Kidney (tissue), 14 donors: ENCODE measurements around the gene GH1. TPM values are rescaled to one million over a fixed set of nuclear protein-coding genes. Genes with fewer than 3 reads are reported as not detected.
"Not testable (repeated sequence)": the region's sequence is repeated elsewhere in the genome, so short reads cannot be mapped to it uniquely, and the experiment has no call there.

Experiments
- DNase-seq, 5 donors: peaks; one replicate each; pipeline ENCODE4 v3.0.0-alpha.2; 2013 to 2020
- FAIRE-seq: peaks from 2 replicates; lab custom pipeline; 2012; peaks lifted over from hg19 to GRCh38; lab: Jason Lieb, UNC
- H3K27ac ChIP-seq, 2 donors: one replicate each; pipeline ENCODE4 v1.7.0; 2013; ENCODE audit warnings: low read depth in 2 of 2, low read length in 2 of 2, inconsistent platforms in 1 of 2
- H3K27me3 ChIP-seq: one replicate; pipeline ENCODE4 v1.7.1; 2013; ENCODE audit warnings: low read length, inconsistent platforms; ENCODE audit not compliant: control insufficient read depth, insufficient read depth
- H3K36me3 ChIP-seq, 3 donors: one replicate each; pipeline versions ENCODE4 v1.7.0 to v1.7.1; 2013; ENCODE audit warnings: low read length in 3 of 3, control low read depth in 1 of 3, inconsistent platforms in 1 of 3; ENCODE audit not compliant: insufficient read depth in 3 of 3, control insufficient read depth in 2 of 3
- H3K4me1 ChIP-seq, 3 donors: one replicate each; pipeline versions ENCODE4 v1.7.0 to v1.7.1; 2013; ENCODE audit warnings: low read length in 3 of 3, inconsistent platforms in 1 of 3, low read depth in 1 of 3; ENCODE audit not compliant: control insufficient read depth in 2 of 3, insufficient read depth in 2 of 3
- H3K4me3 ChIP-seq, 3 donors: one replicate each; pipeline versions ENCODE4 v1.7.0 to v1.8.1; 2013; ENCODE audit warnings: low read length in 3 of 3, control low read depth in 1 of 3, inconsistent platforms in 1 of 3
- H3K9ac ChIP-seq, 3 donors: one replicate each; pipeline versions ENCODE4 v1.7.0 to v1.7.1; 2013; ENCODE audit warnings: low read length in 3 of 3, control low read depth in 1 of 3, inconsistent platforms in 1 of 3
- H3K9me3 ChIP-seq, 3 donors: one replicate each; pipeline versions ENCODE4 v1.7.0 to v1.7.1; 2013; ENCODE audit warnings: low read length in 3 of 3, control low read depth in 1 of 3, inconsistent platforms in 1 of 3; ENCODE audit not compliant: control insufficient read depth in 2 of 3, insufficient read depth in 1 of 3
- CTCF ChIP-seq: IDR thresholded peaks from 3 replicates; pipeline ENCODE4 v1.5.1; 2012; ENCODE audit warnings: mild to moderate bottlenecking, moderate library complexity, borderline replicate concordance; ENCODE audit not compliant: insufficient read depth; ENCODE audit errors: extremely low read depth
- intact Hi-C: fragments of 100-400 bp; cut with DNase I; formaldehyde crosslinking; loops from one replicate; pipeline ENCODE4 v1.11.1; 2022
- polyA plus RNA-seq: library from polyadenylated mRNA; stranded (reverse); fragments of 350-450 nt; fragmentation: Illumina TruSeq; extraction: RNeasy Lipid Tissue Mini Kit (QIAGEN cat#74804); gene quantifications from one replicate; pipeline ENCODE4 v1.2.3, GENCODE V29; 2014; ENCODE audit warnings: low read depth, low replicate concordance; ENCODE audit not compliant: insufficient read depth
- total RNA-seq: library from RNA; stranded (reverse); fragmentation: NEBNext Ultra II Directional; extraction: Animal tissue kit (Norgen Biotek cat#: 25700); gene quantifications from one replicate; pipeline ENCODE4 v1.2.1, GENCODE V29; 2021
- donor health status: control.
- donor health status: control.
- donor health status: control.
- donor health status: control.
- donor health status: control.
- donor health status: DM: yes; HTN: yes; CAD: no.
- donor health status: Normal renal cell carcinoma (clear cell type).

Gene GH1
- total and polyA plus RNA-seq, 2 donors from 2014 or later: not detected

- H3K4me3 ChIP-seq: no peak overlapping the region
- intact Hi-C loops: loop anchor here (10.0 kb wide), 2 partner anchors 95 to 215 kb away; partner anchors contain the start of gene ERN1
- FAIRE-seq (no peak), DNase-seq (peak in 4 of 5 donors; percentile 47 to 67 (median 56))
- no peaks in the 10 kb centered on the region for H3K36me3 ChIP-seq
- H3K27ac ChIP-seq: no peak overlapping the region
- H3K9ac ChIP-seq: no peak overlapping the region
- peak; percentile 93 for TF ChIP-seq CTCF
- H3K9me3 ChIP-seq: no peaks in the 10 kb centered on the region
- H3K27me3 ChIP-seq: no peaks in the 10 kb centered on the region
- H3K4me1 ChIP-seq: no peaks in the 10 kb centered on the region
These were observed 678 bp upstream of the GH1 start for GRCh38 chr17:63919311-63919723.

DNA sequence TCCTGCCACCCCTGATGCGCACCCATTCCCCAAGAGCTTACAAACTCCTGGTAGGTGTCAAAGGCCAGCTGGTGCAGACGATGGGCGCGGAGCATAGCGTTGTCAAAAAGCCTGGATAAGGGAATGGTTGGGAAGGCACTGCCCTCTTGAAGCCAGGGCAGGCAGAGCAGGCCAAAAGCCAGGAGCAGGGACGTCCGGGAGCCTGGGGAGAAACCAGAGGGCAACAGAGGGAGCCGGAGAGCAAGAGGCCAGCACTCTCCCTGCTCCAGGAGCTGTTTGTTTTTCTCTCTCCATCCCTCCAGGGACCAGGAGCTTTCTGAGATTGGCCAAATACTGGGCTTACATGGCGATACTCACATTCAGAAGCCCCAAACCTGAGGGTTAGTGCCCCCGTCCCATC lies 334 bp downstream of the GH1 start:
- H3K9me3 ChIP-seq: no peaks in the 10 kb centered on the region
- H3K9ac ChIP-seq: no peak overlapping the region
- FAIRE-seq (no peak), DNase-seq (peak in 1 of 5 donors; percentile 41)
- no peak overlapping the region for H3K4me3 ChIP-seq
- TF ChIP-seq CTCF: no peak
- no peaks in the 10 kb centered on the region for H3K36me3 ChIP-seq
- no peaks in the 10 kb centered on the region for H3K4me1 ChIP-seq
- intact Hi-C loops: loop anchor here (10.0 kb wide), 2 partner anchors 96 to 216 kb away; partner anchors contain the start of gene ERN1
- H3K27ac ChIP-seq: no peak overlapping the region
- no peaks in the 10 kb centered on the region for H3K27me3 ChIP-seq

GRCh38 chr17:63917646-63918045 lies 993 bp downstream of the GH1 start:
- no peaks in the 10 kb centered on the region for H3K9me3 ChIP-seq
- H3K27me3 ChIP-seq: no peaks in the 10 kb centered on the region
- H3K4me1 ChIP-seq: no peaks in the 10 kb centered on the region
- intact Hi-C loops: loop anchor here (10.0 kb wide), 2 partner anchors 97 to 217 kb away; partner anchors contain the start of gene ERN1
- DNase-seq: no peak
- H3K36me3 ChIP-seq: no peaks in the 10 kb centered on the region
- H3K4me3 ChIP-seq: no peak overlapping the region
- TF ChIP-seq CTCF: no peak
- no peak for FAIRE-seq
- H3K27ac ChIP-seq: no peak overlapping the region
- H3K9ac ChIP-seq: no peak overlapping the region

DNA sequence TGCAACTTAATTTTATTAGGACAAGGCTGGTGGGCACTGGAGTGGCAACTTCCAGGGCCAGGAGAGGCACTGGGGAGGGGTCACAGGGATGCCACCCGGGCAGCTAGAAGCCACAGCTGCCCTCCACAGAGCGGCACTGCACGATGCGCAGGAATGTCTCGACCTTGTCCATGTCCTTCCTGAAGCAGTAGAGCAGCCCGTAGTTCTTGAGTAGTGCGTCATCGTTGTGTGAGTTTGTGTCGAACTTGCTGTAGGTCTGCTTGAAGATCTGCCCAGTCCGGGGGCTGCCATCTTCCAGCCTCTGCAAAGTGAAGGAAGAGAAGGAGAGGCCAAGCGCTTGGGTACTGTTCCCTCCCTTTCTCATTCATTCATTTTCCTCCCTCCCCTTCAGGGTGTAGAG lies 1.4 kb downstream of the GH1 start:
- H3K4me1 ChIP-seq, H3K9me3 ChIP-seq, FAIRE-seq, H3K27ac ChIP-seq, H3K36me3 ChIP-seq, H3K4me3 ChIP-seq, H3K9ac ChIP-seq, H3K27me3 ChIP-seq, DNase-seq: not testable (repeated sequence)
- intact Hi-C loops: loop anchor here (10.0 kb wide), 2 partner anchors 98 to 218 kb away; partner anchors contain the start of gene ERN1
